A673 (cell line): ENCODE results near the gene CDH15. TPM values are rescaled to one million over a fixed set of nuclear protein-coding genes. Genes with fewer than 3 reads are reported as not detected.

Experiments
- BruUV-seq: library from RNA; stranded (reverse); fragments of 400-500 nt; replicated peaks from 2 replicates; lab custom pipeline; 2021; lab: Mats Ljungman, UMichigan
- CTCF ChIA-PET: fragments of 300-600 bp; sonication (Branson Sonifier 250); formaldehyde crosslinking; loops from one replicate; lab custom pipeline; 2022; ENCODE audit warnings: antibody characterized with exemption; lab: Charles Lee
- POLR2A ChIA-PET: fragments of 300-600 bp; sonication (Branson Sonifier 250); formaldehyde crosslinking; loops from one replicate; lab custom pipeline; 2022; ENCODE audit warnings: antibody characterized with exemption; ENCODE audit not compliant: low non-redundant PET; lab: Charles Lee
- DNase-seq: peaks from one replicate; pipeline ENCODE4 v3.0.0-alpha.2; 2015; ENCODE audit warnings: low spot score
- H3K27ac ChIP-seq: fragments of 200-600 bp; sonication (generic); 2 replicates; pipeline ENCODE4 v1.5.1; 2016; ENCODE audit warnings: mixed run types, low read depth, mild to moderate bottlenecking, mixed read lengths, antibody characterized with exemption, low read length; ENCODE audit not compliant: poor library complexity, severe bottlenecking
- H3K27me3 ChIP-seq: fragments of 200-600 bp; sonication (generic); replicated peaks from 2 replicates; pipeline ENCODE4 v1.6.1; 2017; ENCODE audit warnings: mixed run types, low read depth, mild to moderate bottlenecking, mixed read lengths, antibody characterized with exemption, low read length; ENCODE audit not compliant: insufficient read depth, poor library complexity
- H3K36me3 ChIP-seq: fragments of 200-600 bp; sonication (generic); 2 replicates; pipeline ENCODE4 v1.6.1; 2016; ENCODE audit warnings: mixed run types, mild to moderate bottlenecking, mixed read lengths, antibody characterized with exemption, low read length; ENCODE audit not compliant: insufficient read depth, poor library complexity, severe bottlenecking
- H3K4me1 ChIP-seq: fragments of 200-600 bp; sonication (generic); 2 replicates; pipeline ENCODE4 v1.6.1; 2017; ENCODE audit warnings: mixed run types, mild to moderate bottlenecking, mixed read lengths, antibody characterized with exemption, low read length; ENCODE audit not compliant: insufficient read depth, poor library complexity, severe bottlenecking
- H3K4me3 ChIP-seq: fragments of 200-600 bp; sonication (generic); 2 replicates; pipeline ENCODE4 v1.5.1; 2016; ENCODE audit warnings: low read depth, mixed run types, mild to moderate bottlenecking, mixed read lengths, low read length; ENCODE audit not compliant: poor library complexity, severe bottlenecking
- H3K9me3 ChIP-seq: fragments of 200-600 bp; sonication (generic); 2 replicates; pipeline ENCODE4 v1.6.1; 2016; ENCODE audit warnings: mixed run types, low read depth, mild to moderate bottlenecking, mixed read lengths, antibody characterized with exemption, low read length; ENCODE audit not compliant: poor library complexity, severe bottlenecking
- EZH2 ChIP-seq: fragments of 200-600 bp; sonication (generic); IDR thresholded peaks from 2 replicates; pipeline ENCODE4 v1.6.1; 2017; ENCODE audit warnings: borderline replicate concordance, low read depth, mild to moderate bottlenecking, mixed read lengths, antibody characterized with exemption, low read length; ENCODE audit not compliant: poor library complexity, severe bottlenecking
- intact Hi-C: fragments of 100-400 bp; cut with micrococcal nuclease; formaldehyde crosslinking; loops from one replicate; pipeline ENCODE4 v1.10.0; 2022; ENCODE audit not compliant: unreplicated experiment
- total RNA-seq: library from RNA; stranded (reverse); gene quantifications from 2 replicates; pipeline ENCODE4 v1.2.3, GENCODE V29; 2021
- TF ChIP-seq, protein P1 (sequence below): fragments of 300-800, 200-600 bp; sonication (generic); conservative IDR thresholded peaks from 2 replicates; pipeline ENCODE4 v1.5.1; 2017; ENCODE audit warnings: low read depth, mild to moderate bottlenecking, antibody characterized with exemption, low read length, moderate library complexity, mixed read lengths

The CDH15 gene
- total RNA-seq, 1 experiment from 2014 or later = 0.13 TPM

GRCh38 chr16:89143911-89144675 lies 27.5 kb upstream of the CDH15 start:
- POLR2A ChIA-PET = no interaction called here
- CTCF ChIA-PET = interaction anchor here (0.6 kb wide), 1 partner anchor 27 kb away, joined by 6 read pairs; the partner anchor contains the start of gene CDH15
- no peaks in the 10 kb centered on the region for H3K36me3 ChIP-seq
- no peaks in the 10 kb centered on the region for H3K27me3 ChIP-seq
- H3K4me1 ChIP-seq = no peaks in the 10 kb centered on the region
- no peak for DNase-seq
- no peaks in the 10 kb centered on the region for H3K9me3 ChIP-seq
- no peak overlapping the region for H3K27ac ChIP-seq
- BruUV-seq = no TSS peak
- H3K4me3 ChIP-seq = no peak overlapping the region
- intact Hi-C loops = no loop called here
- TF ChIP-seq EZH2 = no peak
- TF ChIP-seq, protein P1, sequence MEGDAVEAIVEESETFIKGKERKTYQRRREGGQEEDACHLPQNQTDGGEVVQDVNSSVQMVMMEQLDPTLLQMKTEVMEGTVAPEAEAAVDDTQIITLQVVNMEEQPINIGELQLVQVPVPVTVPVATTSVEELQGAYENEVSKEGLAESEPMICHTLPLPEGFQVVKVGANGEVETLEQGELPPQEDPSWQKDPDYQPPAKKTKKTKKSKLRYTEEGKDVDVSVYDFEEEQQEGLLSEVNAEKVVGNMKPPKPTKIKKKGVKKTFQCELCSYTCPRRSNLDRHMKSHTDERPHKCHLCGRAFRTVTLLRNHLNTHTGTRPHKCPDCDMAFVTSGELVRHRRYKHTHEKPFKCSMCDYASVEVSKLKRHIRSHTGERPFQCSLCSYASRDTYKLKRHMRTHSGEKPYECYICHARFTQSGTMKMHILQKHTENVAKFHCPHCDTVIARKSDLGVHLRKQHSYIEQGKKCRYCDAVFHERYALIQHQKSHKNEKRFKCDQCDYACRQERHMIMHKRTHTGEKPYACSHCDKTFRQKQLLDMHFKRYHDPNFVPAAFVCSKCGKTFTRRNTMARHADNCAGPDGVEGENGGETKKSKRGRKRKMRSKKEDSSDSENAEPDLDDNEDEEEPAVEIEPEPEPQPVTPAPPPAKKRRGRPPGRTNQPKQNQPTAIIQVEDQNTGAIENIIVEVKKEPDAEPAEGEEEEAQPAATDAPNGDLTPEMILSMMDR = no peak

- no peaks in the 10 kb centered on the region for H3K36me3 ChIP-seq
- no TSS peak for BruUV-seq
- H3K27ac ChIP-seq = no peak overlapping the region
- no peak for TF ChIP-seq EZH2
- TF ChIP-seq, protein P1 = no peak
- intact Hi-C loops = no loop called here
- H3K9me3 ChIP-seq = no peaks in the 10 kb centered on the region
- POLR2A ChIA-PET = no interaction called here
- no peak for DNase-seq
- CTCF ChIA-PET = interaction anchor here (0.6 kb wide), 1 partner anchor 27 kb away, joined by 6 read pairs; the partner anchor contains the start of gene CDH15
- no peak overlapping the region for H3K4me3 ChIP-seq
- H3K27me3 ChIP-seq = no peaks in the 10 kb centered on the region
- no peaks in the 10 kb centered on the region for H3K4me1 ChIP-seq
Observed at GRCh38 chr16:89144681-89145080, 26.9 kb upstream of the CDH15 start.

DNA sequence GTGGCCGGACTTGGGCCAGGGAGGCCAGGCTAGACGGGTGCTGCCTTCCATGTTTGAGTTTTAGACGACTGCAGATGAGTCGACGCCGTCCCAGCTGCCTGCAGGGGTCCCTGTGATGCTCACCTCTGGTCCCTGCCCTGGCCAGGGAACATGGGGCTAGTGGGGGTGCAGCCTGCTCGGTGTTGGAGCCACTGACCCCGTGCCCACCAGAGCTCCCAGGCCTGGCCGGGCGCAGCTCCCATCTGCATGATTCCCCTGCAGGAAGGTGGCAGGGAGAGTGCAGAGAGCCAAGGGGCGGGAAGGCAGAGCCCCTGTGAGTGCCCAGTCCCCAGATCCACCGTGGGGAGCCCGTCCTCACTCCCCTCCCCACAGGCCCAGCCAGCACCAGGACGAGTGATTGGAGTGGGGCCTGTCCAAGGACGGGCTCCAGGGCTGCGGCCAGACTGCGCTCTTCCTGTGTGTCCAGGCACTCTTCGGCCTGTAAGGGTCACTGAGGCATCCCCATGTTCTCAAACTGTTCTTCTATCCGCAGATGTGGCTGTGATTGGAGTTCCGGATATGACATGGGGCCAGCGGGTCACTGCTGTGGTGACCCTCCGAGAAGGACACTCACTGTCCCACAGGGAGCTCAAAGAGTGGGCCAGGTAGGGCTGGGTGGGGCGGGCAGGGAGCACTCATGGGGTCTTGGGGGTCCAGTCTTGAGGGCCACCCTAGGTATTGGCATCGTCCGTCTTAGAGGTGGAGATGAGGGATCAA lies 26.0 kb upstream of the CDH15 start:
- no peaks in the 10 kb centered on the region for H3K36me3 ChIP-seq
- POLR2A ChIA-PET = no interaction called here
- BruUV-seq = no TSS peak
- intact Hi-C loops = no loop called here
- DNase-seq = no peak
- no peak overlapping the region for H3K27ac ChIP-seq
- H3K9me3 ChIP-seq = no peaks in the 10 kb centered on the region
- no peak overlapping the region for H3K4me3 ChIP-seq
- TF ChIP-seq EZH2 = no peak
- no peaks in the 10 kb centered on the region for H3K27me3 ChIP-seq
- no peaks in the 10 kb centered on the region for H3K4me1 ChIP-seq
- CTCF ChIA-PET = no interaction called here
